Progenitor cell of endocrine pancreas (in vitro differentiated cells): ENCODE measurements around the gene IFI30. TPM values are rescaled to one million over a fixed set of nuclear protein-coding genes. Genes with fewer than 3 reads are reported as not detected.
A peak's percentile ranks its signal among the peaks of the same experiment; 100 is the strongest.

Experiments used
- DNase-seq: peaks from one replicate; pipeline ENCODE4 v3.0.0; 2021; ENCODE audit warnings: low spot score; ENCODE audit not compliant: unreplicated experiment
- H3K27ac Mint-ChIP-seq: 2 replicates; pipeline ENCODE4 v1.8.0; 2021; ENCODE audit warnings: mild to moderate bottlenecking, moderate library complexity, mixed read lengths
- H3K27me3 Mint-ChIP-seq: 2 replicates; pipeline ENCODE4 v1.8.0; 2021; ENCODE audit warnings: mixed read lengths
- H3K36me3 Mint-ChIP-seq: 2 replicates; pipeline ENCODE4 v1.8.0; 2022; ENCODE audit warnings: mixed read lengths; ENCODE audit not compliant: insufficient read depth
- H3K4me1 Mint-ChIP-seq: 2 replicates; pipeline ENCODE4 v1.8.0; 2021; ENCODE audit warnings: low read depth, mixed read lengths
- H3K4me3 Mint-ChIP-seq: 2 replicates; pipeline ENCODE4 v1.8.0; 2021; ENCODE audit warnings: low read depth, mild to moderate bottlenecking, moderate library complexity, mixed read lengths
- H3K9me3 Mint-ChIP-seq: 2 replicates; pipeline ENCODE4 v1.8.0; 2021; ENCODE audit warnings: low read depth, mixed read lengths
- total RNA-seq: library from RNA; stranded (reverse); gene quantifications from 2 replicates; pipeline ENCODE4 v1.2.1, GENCODE V29; 2021
- TF ChIP-seq, protein P1 (sequence below): fragments of 200-600 bp; sonication (generic); IDR thresholded peaks from one replicate; pipeline ENCODE4 v1.5.0; 2021; ENCODE audit warnings: antibody characterized with exemption, mild to moderate bottlenecking; ENCODE audit not compliant: unreplicated experiment

IFI30 gene
- total RNA-seq, 1 donor from 2014 or later, result not detected

DNA sequence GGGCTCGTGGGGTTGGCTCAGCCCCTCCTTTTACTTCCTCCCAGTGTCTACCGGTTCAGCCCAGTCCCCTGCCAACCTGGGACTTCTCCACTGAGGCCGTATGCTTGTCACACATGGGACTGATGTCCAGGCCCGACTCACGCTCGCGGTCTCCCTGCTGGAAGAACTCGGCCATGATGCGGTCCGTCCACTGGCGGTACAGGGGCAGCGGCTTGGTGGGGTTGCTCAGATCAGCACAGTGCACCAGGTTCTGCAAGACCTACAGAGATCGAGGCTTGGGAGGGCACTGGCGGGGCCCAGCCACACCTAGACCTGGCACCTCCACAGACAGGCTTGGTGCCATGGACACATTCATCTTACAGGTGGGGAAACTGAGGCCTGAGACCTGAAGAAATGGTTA, 38.1 kb downstream of the IFI30 start:
- no peak for DNase-seq
- TF ChIP-seq, protein P1, sequence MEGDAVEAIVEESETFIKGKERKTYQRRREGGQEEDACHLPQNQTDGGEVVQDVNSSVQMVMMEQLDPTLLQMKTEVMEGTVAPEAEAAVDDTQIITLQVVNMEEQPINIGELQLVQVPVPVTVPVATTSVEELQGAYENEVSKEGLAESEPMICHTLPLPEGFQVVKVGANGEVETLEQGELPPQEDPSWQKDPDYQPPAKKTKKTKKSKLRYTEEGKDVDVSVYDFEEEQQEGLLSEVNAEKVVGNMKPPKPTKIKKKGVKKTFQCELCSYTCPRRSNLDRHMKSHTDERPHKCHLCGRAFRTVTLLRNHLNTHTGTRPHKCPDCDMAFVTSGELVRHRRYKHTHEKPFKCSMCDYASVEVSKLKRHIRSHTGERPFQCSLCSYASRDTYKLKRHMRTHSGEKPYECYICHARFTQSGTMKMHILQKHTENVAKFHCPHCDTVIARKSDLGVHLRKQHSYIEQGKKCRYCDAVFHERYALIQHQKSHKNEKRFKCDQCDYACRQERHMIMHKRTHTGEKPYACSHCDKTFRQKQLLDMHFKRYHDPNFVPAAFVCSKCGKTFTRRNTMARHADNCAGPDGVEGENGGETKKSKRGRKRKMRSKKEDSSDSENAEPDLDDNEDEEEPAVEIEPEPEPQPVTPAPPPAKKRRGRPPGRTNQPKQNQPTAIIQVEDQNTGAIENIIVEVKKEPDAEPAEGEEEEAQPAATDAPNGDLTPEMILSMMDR, result no peak
- Mint-ChIP-seq H3K27ac (no peak overlapping the region), H3K4me1 (no peaks in the 10 kb centered on the region), H3K27me3 (peaks cover 27% of the 10 kb centered on the region), H3K4me3 (no peak overlapping the region), H3K9me3 (no peaks in the 10 kb centered on the region), H3K36me3 (no peaks in the 10 kb centered on the region)

DNA sequence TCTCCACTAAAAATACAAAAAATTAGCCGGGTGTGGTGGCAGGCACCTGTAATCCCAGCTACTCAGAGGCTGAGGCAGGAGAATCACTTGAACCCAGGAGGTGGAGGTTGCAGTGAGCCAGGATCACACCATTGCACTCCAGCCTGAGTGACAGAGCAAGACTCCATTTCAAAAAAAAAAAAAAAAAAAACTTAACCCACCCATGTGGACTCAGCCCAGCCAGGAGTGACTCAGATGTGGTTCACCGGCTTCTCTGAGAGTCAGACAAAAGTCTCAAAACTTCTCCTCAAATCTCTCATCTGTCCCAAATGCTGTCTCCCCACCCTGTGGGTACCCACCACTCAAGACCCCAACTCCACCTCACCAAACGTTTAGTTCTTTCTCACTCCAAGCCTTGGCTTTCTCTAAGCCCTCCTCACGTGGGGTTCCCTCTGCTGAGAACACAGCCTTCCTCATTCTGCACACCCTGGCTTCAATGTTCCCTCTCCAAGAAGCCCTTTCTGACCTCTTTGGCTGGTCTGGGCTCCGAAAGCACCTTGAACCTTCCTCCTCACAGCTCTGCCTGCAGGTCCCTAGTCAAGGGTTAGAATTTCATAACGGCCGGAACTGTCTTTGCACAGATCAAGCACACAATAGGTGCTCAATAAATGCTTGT, 41.3 kb downstream of the IFI30 start:
- Mint-ChIP-seq H3K4me3 (no peak overlapping the region), H3K36me3 (no peaks in the 10 kb centered on the region), H3K4me1 (no peaks in the 10 kb centered on the region), H3K9me3 (no peaks in the 10 kb centered on the region), H3K27me3 (peaks cover 30% of the 10 kb centered on the region), H3K27ac (peak overlapping the region; percentile 21)
- TF ChIP-seq, protein P1, result no peak
- DNase-seq, result no peak

DNA sequence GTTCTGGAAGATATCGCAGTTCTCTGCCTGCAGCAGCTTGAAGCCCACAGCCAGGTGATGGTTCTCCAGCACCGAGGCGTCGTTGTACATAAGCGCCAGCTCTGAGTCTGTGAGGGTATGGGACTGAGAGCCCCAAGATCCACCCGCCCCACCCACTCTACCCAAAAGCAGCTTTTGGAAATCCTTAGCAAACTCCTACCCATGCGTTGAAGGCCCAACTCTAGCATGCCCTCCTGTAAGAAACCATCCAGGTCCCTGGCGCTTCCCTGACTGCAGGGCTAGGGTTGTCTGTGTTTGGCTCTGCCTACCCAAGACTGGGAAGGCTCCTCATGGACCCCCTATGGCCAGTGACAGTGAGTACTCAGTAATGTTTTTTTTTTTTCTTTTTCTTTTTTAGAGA, 43.2 kb downstream of the IFI30 start:
- no peak overlapping the region for H3K4me3 Mint-ChIP-seq
- no peaks in the 10 kb centered on the region for H3K9me3 Mint-ChIP-seq
- H3K27ac Mint-ChIP-seq, result no peak overlapping the region
- peaks cover 31% of the 10 kb centered on the region for H3K27me3 Mint-ChIP-seq
- no peak for DNase-seq
- TF ChIP-seq, protein P1, result no peak
- no peaks in the 10 kb centered on the region for H3K4me1 Mint-ChIP-seq
- H3K36me3 Mint-ChIP-seq, result no peaks in the 10 kb centered on the region

DNA sequence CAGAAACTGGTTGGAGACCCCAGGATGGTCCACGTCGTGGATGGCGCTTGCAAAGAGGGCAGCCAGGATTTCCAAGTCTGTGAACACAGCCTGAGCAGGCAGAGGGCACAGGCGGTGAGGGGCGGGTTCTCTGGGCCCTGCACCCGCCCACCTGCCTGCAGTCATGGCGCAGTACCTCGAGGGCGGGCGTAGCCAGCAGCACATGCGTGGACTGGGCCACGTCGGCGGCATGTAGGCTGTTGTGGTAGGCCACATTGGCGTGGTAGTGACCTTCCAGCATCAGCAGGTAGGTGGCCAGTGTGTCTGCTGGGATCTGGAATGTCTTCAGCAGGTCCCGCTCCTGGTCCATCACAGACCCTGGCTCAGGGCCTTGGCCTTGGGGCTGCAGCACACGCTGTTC, 44.5 kb downstream of the IFI30 start:
- TF ChIP-seq, protein P1, result no peak
- Mint-ChIP-seq H3K4me1 (no peaks in the 10 kb centered on the region), H3K36me3 (no peaks in the 10 kb centered on the region), H3K27ac (no peak overlapping the region), H3K4me3 (no peak overlapping the region), H3K27me3 (peaks cover 34% of the 10 kb centered on the region), H3K9me3 (no peaks in the 10 kb centered on the region)
- DNase-seq, result no peak

DNA sequence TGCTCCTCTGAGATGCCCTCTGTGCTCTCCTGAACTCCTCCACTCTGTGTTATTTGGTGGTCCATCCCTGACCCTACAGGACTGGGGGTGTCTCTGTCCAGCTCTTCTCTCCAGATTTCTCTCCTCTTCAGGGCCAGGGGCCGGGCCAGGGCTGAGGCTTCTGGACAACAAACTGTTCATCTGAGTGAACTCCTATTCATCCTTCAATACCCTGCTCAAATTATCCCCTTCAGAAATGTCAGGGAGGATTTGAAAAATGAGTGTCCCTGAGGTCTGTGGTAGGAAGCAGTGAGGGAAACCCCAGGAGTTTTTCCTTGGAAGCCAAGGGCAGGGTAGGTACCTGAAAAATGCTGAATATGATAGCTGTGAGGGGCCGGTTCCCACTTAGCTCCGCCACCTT, 45.0 kb downstream of the IFI30 start:
- H3K27me3 Mint-ChIP-seq, result peaks cover 34% of the 10 kb centered on the region
- H3K4me1 Mint-ChIP-seq, result no peaks in the 10 kb centered on the region
- no peaks in the 10 kb centered on the region for H3K9me3 Mint-ChIP-seq
- no peak overlapping the region for H3K4me3 Mint-ChIP-seq
- no peak for DNase-seq
- no peaks in the 10 kb centered on the region for H3K36me3 Mint-ChIP-seq
- TF ChIP-seq, protein P1, result no peak
- no peak overlapping the region for H3K27ac Mint-ChIP-seq
